GM23338 (cell line): ENCODE measurements around the gene DEPDC5. TPM values are rescaled to one million over a fixed set of nuclear protein-coding genes. Genes with fewer than 3 reads are reported as not detected.
A peak's percentile ranks its signal among the peaks of the same experiment; 100 is the strongest.

Experiments used
- ATAC-seq: fragments of 200-7000 bp; cut with Tn5 transposase; 3 replicates; pipeline ENCODE4 v1.9.1; 2020
- DNase-seq: peaks from one replicate; pipeline ENCODE4 v3.0.0-alpha.2; 2015; ENCODE audit warnings: low spot score
- H2AFZ ChIP-seq: fragments of 200-600 bp; sonication (generic); 2 replicates; pipeline ENCODE4 v1.8.0; 2016; ENCODE audit warnings: antibody characterized with exemption, mild to moderate bottlenecking, moderate library complexity
- H3F3A ChIP-seq: fragments of 200-600 bp; sonication (generic); replicated peaks from 2 replicates; pipeline ENCODE4 v1.8.0; 2017; ENCODE audit warnings: antibody characterized with exemption, mixed run types, low read depth
- H3K27ac ChIP-seq: fragments of 200-600 bp; sonication (generic); 2 replicates; pipeline ENCODE4 v1.6.1; 2016; ENCODE audit warnings: low read depth
- H3K27me3 ChIP-seq: fragments of 200-600 bp; sonication (generic); 2 replicates; pipeline ENCODE4 v1.8.0; 2016; ENCODE audit warnings: mild to moderate bottlenecking, mixed run types, moderate library complexity; ENCODE audit not compliant: insufficient read depth
- H3K36me3 ChIP-seq: fragments of 200-600 bp; sonication (generic); 2 replicates; pipeline ENCODE4 v1.8.0; 2016; ENCODE audit warnings: mild to moderate bottlenecking; ENCODE audit not compliant: insufficient read depth
- H3K4me1 ChIP-seq: fragments of 200-600 bp; sonication (generic); 2 replicates; pipeline ENCODE4 v1.8.0; 2016; ENCODE audit warnings: mild to moderate bottlenecking, moderate library complexity; ENCODE audit not compliant: insufficient read depth
- H3K4me2 ChIP-seq: fragments of 200-600 bp; sonication (generic); 2 replicates; pipeline ENCODE4 v1.7.1; 2017; ENCODE audit warnings: mixed run types
- H3K4me3 ChIP-seq: fragments of 200-600 bp; sonication (generic); 2 replicates; pipeline ENCODE4 v1.6.1; 2016; ENCODE audit warnings: mixed run types
- H3K79me2 ChIP-seq: fragments of 200-600 bp; sonication (generic); replicated peaks from 2 replicates; pipeline ENCODE4 v1.8.0; 2017; ENCODE audit warnings: mild to moderate bottlenecking; ENCODE audit not compliant: insufficient read depth
- H3K9me2 ChIP-seq: fragments of 200-600 bp; sonication (generic); 2 replicates; pipeline ENCODE4 v1.8.0; 2017; ENCODE audit not compliant: insufficient read depth
- H4K20me1 ChIP-seq: fragments of 200-600 bp; sonication (generic); replicated peaks from 2 replicates; pipeline ENCODE4 v1.8.0; 2017; ENCODE audit warnings: mild to moderate bottlenecking; ENCODE audit not compliant: insufficient read depth
- H3K27ac Mint-ChIP-seq: 2 replicates; pipeline ENCODE4 v1.8.0; 2020; ENCODE audit warnings: inconsistent platforms, mild to moderate bottlenecking, moderate library complexity, mixed read lengths
- H3K27me3 Mint-ChIP-seq: 3 replicates; pipeline ENCODE4 v1.8.0; 2022; ENCODE audit warnings: low read depth, mild to moderate bottlenecking, moderate library complexity, mixed read lengths, inconsistent platforms; ENCODE audit not compliant: insufficient read depth, poor library complexity
- H3K36me3 Mint-ChIP-seq: 3 replicates; pipeline ENCODE4 v1.8.0; 2021; ENCODE audit warnings: low read depth, mild to moderate bottlenecking, inconsistent platforms, moderate library complexity, mixed read lengths
- H3K4me1 Mint-ChIP-seq: 3 replicates; pipeline ENCODE4 v1.8.0; 2020; ENCODE audit warnings: mild to moderate bottlenecking, inconsistent platforms, mixed read lengths
- H3K4me3 Mint-ChIP-seq: 3 replicates; pipeline ENCODE4 v1.8.0; 2021; ENCODE audit warnings: moderate library complexity, mild to moderate bottlenecking, inconsistent platforms, mixed read lengths
- H3K9me3 Mint-ChIP-seq: 3 replicates; pipeline ENCODE4 v1.8.0; 2020; ENCODE audit warnings: moderate library complexity, mild to moderate bottlenecking, inconsistent platforms, mixed read lengths
- CREB1 ChIP-seq: fragments of 250-450 bp; sonication (Bioruptor Pico); IDR thresholded peaks from 2 replicates; pipeline ENCODE4 v1.5.0; 2020; ENCODE audit warnings: low read depth, mild to moderate bottlenecking, moderate library complexity
- CTCF ChIP-seq, 2 experiments: fragments of 200-600 bp in 1 of 2; sonication (generic) in 1 of 2; conservative IDR thresholded peaks; 2 replicates each; pipeline versions ENCODE4 v1.5.1 to v1.6.1; 2016 to 2017; ENCODE audit warnings: antibody characterized with exemption in 2 of 2, low read depth in 2 of 2, mild to moderate bottlenecking in 2 of 2, moderate library complexity in 1 of 2
- ETS1 ChIP-seq: IDR thresholded peaks from 2 replicates; pipeline ENCODE4 v1.6.1; 2016; ENCODE audit warnings: antibody characterized with exemption
- EZH2 ChIP-seq: fragments of 200-600 bp; sonication (generic); IDR thresholded peaks from one replicate; pipeline ENCODE4 v1.8.0; 2017; ENCODE audit warnings: antibody characterized with exemption, mild to moderate bottlenecking, low read depth; ENCODE audit not compliant: unreplicated experiment
- EZH2phosphoT487 ChIP-seq: fragments of 200-600 bp; sonication (generic); IDR thresholded peaks from one replicate; pipeline ENCODE4 v1.8.1; 2018; ENCODE audit warnings: antibody characterized with exemption; ENCODE audit not compliant: unreplicated experiment
- JUNB ChIP-seq: IDR thresholded peaks from one replicate; pipeline ENCODE4 v1.6.1; 2016; ENCODE audit warnings: antibody characterized with exemption; ENCODE audit not compliant: unreplicated experiment
- NANOG ChIP-seq: IDR thresholded peaks from 2 replicates; pipeline ENCODE4 v1.6.1; 2016; ENCODE audit warnings: antibody characterized with exemption, borderline replicate concordance
- POLR2AphosphoS5 ChIP-seq: IDR thresholded peaks from 2 replicates; pipeline ENCODE4 v1.6.1; 2016; ENCODE audit warnings: antibody characterized with exemption, low read depth
- REST ChIP-seq: IDR thresholded peaks from one replicate; pipeline ENCODE4 v1.6.1; 2018; ENCODE audit warnings: antibody characterized with exemption; ENCODE audit not compliant: unreplicated experiment
- STAT1 ChIP-seq: IDR thresholded peaks from one replicate; pipeline ENCODE4 v1.6.1; 2016; ENCODE audit warnings: antibody characterized with exemption; ENCODE audit not compliant: unreplicated experiment
- ZNF114 ChIP-seq: fragments of 250-450 bp; sonication (Bioruptor Pico); IDR thresholded peaks from 2 replicates; pipeline ENCODE4 v1.5.0; 2020; ENCODE audit warnings: mild to moderate bottlenecking, moderate library complexity
- ZNF331 ChIP-seq: fragments of 250-450 bp; sonication (Bioruptor Pico); IDR thresholded peaks from 2 replicates; pipeline ENCODE4 v1.5.0; 2020; ENCODE audit warnings: low read depth, mild to moderate bottlenecking, moderate library complexity
- ZNF462 ChIP-seq: fragments of 250-450 bp; sonication (Bioruptor Pico); IDR thresholded peaks from 2 replicates; pipeline ENCODE4 v1.5.0; 2020; ENCODE audit warnings: mild to moderate bottlenecking, moderate library complexity
- polyA plus RNA-seq: library from polyadenylated mRNA; unstranded; fragments of >200 nt; fragmentation: Nextera tagmentation; extraction: Ambion mirVana; gene quantifications from 2 replicates; pipeline ENCODE4 v1.2.1, GENCODE V29; 2016
- total RNA-seq: library from RNA; depleted of rRNA; stranded (reverse); fragments of >200 nt; shearing (Covaris generic); gene quantifications from 2 replicates; pipeline ENCODE4 v1.2.3, GENCODE V29; 2014

The DEPDC5 gene
- total and polyA plus RNA-seq, 2 experiments from 2014 or later, result 18.7 to 19.7 TPM

GRCh38 chr22:31899669-31900068 lies 145.8 kb downstream of the DEPDC5 start:
- TF ChIP-seq CTCF (conservative IDR thresholded peaks at IDR 0.05; ENCODE audit: low read depth in 2 of 2) (no peak), STAT1 (no peak), CREB1 (CRISPR knock-in tag) (no peak), EZH2phosphoT487 (no peak), ZNF462 (CRISPR knock-in tag) (no peak), ZNF114 (no peak), ETS1 (no peak), JUNB (no peak), NANOG (no peak), ZNF331 (CRISPR knock-in tag) (no peak), EZH2 (no peak), REST (no peak), POLR2AphosphoS5 (no peak)
- H3K36me3 Mint-ChIP-seq, result peaks cover 3% of the 10 kb centered on the region; the same call in 1 of the 3 replicates
- Histone ChIP-seq H4K20me1 (no peaks in the 10 kb centered on the region), H3K36me3 (no peaks in the 10 kb centered on the region), H2AFZ (no peak overlapping the region), H3K4me2 (no peak overlapping the region), H3K79me2 (no peaks in the 10 kb centered on the region), H3K27ac (no peak overlapping the region), H3K4me3 (no peak overlapping the region), H3K9me2 (no peaks in the 10 kb centered on the region), H3K27me3 (no peaks in the 10 kb centered on the region), H3K4me1 (peaks cover 17% of the 10 kb centered on the region), H3F3A (no peaks in the 10 kb centered on the region; the same call in 1 of the 2 replicates)
- DNase-seq (no peak), ATAC-seq (peak; percentile 63)
- peaks cover 31% of the 10 kb centered on the region for H3K4me1 Mint-ChIP-seq
- no peak overlapping the region for H3K4me3 Mint-ChIP-seq
- H3K27me3 Mint-ChIP-seq, result no peaks in the 10 kb centered on the region
- no peak overlapping the region; the same call in 1 of the 2 replicates for H3K27ac Mint-ChIP-seq
- no peaks in the 10 kb centered on the region for H3K9me3 Mint-ChIP-seq
